HG03045 (cell line): ENCODE results near the gene RBM24.
"Not testable (repeated sequence)": the region's sequence is repeated elsewhere in the genome, so short reads cannot be mapped to it uniquely, and the experiment has no call there.

Experiments
- ATAC-seq: cut with Tn5 transposase; IDR thresholded peaks from one replicate; pipeline ENCODE4 v1.9.1; 2021; ENCODE audit warnings: mild to moderate bottlenecking, moderate library complexity; ENCODE audit not compliant: unreplicated experiment

RBM24 gene

DNA sequence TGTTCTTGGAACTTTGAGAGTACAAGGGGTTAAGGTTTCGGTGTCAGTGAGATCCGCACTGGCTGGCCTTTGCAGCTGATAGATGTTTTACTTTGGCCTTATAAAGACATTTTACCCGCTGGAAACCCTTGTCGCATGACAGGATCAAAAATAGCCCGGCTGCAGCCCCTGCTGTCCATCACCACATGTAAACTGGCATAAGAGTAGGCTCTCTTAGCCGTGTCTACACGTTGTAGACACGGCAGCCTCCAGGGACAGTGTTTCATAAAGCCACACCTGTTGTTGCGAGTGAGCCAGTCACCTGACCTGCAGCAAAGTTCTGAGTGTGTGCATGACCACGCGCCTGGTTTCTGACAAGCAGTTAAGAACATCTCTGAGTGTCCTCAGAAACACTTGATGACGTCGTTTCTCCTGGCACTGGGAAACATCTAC is 8.5 kb downstream of the RBM24 start:
- ATAC-seq, result no peak

DNA sequence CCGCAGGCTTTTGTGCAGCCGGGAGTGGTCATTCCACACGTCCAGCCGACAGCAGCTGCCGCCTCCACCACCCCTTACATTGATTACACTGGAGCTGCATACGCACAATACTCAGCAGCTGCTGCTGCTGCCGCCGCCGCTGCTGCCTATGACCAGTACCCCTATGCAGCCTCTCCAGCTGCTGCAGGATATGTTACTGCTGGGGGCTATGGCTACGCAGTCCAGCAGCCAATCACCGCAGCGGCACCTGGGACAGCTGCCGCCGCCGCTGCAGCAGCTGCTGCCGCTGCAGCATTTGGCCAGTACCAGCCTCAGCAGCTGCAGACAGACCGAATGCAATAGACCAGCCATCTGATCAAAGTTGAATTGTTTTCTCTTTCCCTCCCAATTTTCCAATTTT is 10.6 kb downstream of the RBM24 start:
- ATAC-seq, result no peak

DNA sequence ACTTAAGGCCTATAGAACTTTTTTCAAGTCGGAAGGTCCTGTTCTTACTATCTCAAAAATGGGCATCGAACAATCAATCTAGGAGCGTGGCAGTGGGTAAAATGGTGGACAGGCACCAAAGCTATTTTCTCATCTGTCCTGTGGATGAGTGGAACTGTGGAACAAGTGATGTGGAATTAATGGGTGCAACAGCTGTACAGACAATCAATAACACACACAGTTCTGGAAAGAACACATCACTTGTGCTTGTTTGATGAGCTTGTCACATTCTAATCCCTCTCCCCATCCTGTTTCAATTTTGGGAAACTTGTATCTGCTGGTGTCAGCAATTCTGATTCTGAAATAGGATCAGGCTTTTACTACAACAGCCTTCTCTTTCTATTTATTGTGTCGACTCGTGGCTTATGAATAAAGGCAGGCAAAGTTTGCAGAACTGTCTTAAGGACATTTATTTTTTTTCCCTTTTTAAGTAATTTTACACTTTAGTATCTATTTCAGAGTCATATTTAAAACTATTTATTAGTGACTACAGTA is 11.5 kb downstream of the RBM24 start:
- ATAC-seq, result no peak

DNA sequence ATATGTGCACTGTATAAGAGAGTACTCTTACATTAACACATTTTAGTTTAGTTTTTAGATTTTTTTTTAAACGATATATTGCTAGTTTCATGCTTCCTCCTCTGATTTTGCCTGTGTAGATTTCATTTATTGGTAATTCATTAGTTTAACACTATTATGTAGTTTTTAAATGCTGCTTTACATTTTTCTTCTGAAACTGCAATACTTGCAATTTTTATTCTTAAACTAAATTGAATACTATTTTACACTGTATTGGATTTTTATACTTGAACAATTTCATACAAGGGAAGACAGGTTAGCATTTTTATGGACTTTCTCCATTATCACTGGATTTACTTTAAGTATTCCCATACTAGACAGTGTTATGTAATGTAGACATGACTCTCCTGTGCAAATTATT is 12.2 kb downstream of the RBM24 start:
- no peak for ATAC-seq

DNA sequence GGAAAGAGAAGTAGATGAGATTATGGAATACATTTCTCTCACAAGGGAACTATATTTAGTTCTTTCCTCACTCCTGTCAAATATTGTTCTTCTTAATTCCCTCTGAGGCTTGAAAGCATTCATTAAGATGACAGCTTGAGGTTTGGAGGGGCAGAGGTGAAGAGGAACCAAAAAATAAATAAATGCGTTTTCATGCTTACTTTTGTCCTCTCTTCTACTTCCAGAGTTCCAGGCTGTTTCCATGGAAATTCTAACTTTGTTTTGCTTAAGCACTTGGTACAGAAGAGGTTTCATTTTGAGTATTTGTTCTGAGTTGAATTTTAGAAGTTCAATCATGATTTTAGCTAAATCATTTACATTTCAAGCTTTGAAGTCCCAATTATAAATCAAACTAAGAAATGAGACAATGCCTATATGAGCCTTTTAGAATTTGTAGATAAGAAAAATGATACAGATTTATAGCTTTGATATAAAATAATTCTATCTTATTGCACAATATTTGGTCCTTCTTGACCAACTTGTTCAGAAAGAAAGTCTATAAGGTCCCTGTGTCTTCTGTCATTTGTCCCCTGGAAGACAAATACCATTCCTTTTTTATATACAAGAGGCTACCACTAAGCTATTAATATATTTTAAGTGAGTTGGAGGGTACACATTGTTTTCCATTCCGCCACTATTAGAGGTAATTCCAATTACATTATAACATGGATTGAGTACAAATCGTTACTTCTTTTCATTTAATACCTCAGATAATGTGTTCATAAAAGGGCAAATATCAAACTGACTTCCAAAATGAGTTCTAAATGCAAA is 16.3 kb downstream of the RBM24 start:
- no peak for ATAC-seq

DNA sequence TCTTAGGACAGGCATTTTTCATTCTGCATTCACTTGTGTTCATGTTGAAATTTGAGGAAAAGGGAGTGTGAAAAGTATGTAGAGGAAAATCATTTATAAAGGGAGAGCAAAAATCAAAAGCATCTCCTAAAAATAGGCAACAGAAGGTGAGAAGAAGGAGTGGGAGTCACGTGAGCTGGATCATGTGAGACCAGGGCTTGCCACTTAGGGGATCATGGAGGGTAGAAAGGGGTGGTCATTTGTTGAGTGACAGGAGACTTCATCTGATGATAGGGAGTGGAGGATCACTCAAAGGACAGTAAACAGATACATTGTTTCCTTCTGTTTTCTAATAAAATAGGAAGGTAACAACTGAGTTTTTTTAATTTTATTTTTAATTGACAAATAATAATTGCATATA is 17.1 kb downstream of the RBM24 start:
- ATAC-seq, result no peak

DNA sequence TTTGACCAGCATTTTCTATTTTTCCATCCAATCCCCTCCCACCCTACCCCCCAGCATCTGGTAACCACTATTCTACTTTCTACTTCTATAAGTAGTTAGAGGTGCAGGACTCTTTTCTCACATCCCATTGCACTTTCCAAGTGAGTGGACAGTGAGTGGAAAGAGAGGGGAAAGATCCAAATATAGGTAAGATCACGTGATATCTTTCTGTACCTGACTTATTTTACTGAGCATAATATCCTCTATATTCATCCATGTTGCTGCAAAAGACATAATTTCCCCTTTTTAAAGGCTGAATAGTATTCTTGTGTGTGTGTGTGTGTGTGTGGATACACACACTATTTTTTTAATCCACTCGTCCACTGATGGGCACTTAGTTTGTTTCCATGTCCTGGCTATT is 18.1 kb downstream of the RBM24 start:
- ATAC-seq, result no peak

DNA sequence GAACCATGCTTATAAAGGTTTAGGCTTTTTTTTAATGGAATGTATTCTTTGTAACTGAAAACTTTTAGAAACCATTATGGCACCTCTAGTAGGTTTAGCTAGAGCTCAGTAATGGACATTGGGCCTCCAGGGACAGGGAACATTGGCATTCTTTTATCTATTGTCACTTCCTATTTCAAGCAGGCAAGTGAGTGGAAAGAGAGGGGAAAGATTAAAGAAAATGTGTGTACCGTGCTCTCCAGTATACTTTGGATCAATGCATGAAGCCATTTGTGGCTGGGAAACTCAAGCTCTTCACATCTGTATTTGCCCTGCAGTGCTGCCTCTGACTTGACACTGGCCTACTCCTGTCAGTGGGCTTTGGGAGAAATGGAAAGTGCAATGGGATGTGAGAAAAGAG is 18.6 kb downstream of the RBM24 start:
- no peak for ATAC-seq

DNA sequence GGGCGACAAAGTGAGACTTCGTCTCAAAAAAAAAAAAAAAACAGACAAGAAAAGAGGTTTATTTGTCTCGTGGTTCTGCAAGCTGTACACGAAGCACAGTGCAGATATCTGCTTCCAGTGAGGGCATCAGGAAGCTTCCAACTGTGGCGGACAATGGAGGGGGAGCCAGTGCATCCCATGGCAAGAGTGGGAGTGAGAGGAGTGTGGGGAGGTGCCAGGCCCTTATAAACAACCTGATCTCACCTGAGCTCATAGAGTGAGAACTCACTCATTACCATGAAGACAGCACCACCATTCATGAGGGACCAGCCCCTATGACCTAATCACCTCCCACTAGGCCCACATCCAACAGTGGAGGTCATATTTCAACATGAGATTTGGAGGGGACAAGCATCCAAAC is 19.5 kb downstream of the RBM24 start:
- ATAC-seq, result no peak

DNA sequence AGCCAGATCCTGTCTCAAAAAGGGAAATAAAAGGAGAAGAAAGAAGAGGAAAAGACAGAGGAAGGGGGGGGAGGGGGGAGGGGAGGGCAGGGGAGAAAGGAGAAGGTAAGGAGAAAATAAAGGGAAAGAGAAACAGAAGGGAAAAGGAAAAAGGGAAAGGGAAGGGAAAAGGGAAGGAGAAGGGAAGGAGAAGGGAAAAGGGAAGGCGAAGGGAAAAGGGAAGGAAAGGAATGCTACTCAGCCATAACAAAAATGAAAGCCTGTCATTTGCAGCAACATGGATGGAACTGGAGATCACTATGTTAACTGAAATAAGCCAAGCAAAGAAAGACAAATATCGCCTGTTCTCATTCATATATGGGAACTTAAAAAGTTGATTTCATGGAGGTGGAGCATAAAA is 22.3 kb downstream of the RBM24 start:
- ATAC-seq, result no peak

DNA sequence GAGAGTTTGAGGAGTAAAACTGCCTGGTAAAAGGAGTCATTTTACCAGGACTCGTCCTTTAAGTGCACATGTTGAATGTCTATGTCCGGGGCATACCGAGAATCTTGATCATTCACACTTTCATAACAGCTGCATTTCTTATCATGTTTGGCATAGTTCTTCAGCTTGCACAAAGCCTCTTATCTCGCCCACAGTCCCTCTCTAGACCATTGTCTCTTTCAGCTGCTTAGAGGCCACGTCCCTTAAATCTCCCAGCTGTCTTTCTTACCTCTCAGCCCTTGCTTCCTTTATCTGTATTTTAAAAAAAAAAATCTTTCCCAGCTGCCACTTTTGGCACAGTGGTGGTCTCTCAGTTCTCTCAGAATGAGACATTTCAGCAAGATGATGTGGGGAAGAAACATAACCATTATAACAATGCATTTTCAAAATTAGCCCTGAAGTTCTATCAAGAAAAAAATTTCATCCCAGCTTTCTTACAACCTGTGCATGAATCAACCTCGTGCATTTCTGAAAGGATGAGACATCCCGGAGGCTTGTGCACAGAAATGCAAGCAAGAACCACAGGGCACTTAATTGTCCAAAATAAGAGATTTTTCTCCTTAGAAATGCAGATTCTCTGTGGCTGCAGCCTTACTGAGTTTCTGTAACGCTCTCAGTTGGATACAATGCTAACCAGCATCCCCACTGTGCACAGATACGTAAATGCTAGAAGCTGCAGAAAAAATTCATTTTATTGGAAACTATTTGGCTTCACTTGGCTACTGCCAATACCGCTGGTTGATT is 24.2 kb downstream of the RBM24 start:
- no peak for ATAC-seq

DNA sequence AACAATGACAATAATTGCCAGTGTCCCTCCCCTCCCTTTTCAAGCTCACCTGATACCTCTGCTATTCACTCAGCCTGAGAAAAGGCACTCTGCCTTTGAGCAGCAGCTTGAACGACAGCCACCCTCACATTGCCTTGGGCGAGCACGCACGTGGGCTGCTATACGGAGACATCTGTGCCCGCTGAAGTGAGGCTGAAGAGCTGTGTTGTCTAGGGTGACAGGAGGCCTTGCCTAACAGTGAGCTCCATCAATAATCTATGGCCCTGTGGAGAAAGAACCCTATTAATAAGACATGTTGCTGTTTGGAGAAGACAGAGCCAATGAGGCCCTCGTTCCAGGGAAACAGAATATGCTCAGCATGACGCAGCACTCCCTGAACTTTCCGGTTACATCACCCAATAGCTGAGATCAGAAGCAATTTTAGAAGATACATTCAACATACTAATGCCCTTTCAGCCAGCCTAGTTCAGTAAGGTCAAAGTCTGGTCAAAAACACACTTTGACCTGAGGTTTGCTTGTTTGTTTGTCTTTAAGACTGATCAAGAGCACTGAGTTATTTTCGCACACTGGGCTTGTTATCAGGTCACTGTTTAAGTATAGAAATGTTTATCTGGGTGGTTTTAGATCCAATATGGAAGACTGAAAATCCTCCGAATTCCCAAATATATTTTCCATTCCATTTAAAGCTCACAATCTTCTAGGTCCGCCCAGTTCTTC is 30.6 kb downstream of the RBM24 start:
- ATAC-seq, result no peak

DNA sequence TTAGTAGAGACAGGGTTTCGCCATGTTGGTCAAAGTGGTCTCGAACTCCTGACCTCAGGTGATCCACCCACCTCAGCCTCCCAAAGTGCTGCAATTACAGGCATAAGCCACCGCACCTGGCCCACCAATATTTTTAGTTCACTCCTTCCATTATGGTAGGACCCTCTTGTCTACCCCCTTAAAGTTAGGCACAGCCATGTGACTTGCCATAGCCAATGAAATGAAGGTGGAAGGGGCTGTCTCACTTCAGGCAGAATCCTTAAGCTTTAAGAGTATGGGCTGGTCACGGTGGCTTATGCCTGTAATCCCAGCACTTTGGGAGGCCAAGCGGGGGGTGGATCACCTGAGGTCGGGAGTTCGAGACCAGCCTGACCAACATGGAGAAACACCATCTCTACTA is 32.1 kb downstream of the RBM24 start:
- ATAC-seq, result not testable (repeated sequence)

DNA sequence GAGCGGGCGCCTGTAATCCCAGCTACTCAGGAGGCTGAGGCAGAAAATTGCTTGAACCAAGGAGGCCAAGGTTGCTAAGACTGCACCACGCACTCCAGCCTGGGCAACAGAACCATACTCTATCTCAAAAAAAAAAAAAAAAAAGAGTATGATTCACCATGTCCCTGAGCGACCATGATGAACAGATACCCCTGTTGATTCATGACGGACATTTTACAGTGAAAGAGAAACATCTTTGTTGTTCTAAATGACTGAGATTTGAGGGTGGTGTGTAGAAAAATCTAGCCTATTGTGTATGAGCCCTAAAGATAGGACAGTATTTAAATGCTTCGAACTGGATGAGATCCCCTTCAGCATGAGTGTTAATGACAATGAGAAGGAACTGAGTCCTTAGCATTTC is 32.8 kb downstream of the RBM24 start:
- ATAC-seq, result no peak

DNA sequence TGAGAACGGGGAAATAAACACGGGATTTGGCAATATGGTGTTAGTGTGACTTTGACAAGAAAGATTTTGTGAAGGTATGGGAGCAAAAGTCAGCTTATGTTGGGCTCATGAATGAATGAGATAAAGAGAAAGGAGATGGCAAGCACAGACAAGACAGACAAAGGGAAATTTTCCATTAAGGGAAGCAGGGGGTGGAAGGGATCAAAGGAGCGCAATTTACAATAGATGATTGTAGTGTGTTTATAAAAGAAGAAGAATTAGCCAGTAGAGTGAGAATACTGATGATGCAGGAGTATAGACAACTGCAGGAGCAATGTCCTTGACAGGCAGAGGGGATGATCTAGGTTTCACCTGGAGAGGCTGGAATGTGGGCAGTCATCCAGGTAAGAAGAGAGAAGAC is 34.1 kb downstream of the RBM24 start:
- no peak for ATAC-seq

DNA sequence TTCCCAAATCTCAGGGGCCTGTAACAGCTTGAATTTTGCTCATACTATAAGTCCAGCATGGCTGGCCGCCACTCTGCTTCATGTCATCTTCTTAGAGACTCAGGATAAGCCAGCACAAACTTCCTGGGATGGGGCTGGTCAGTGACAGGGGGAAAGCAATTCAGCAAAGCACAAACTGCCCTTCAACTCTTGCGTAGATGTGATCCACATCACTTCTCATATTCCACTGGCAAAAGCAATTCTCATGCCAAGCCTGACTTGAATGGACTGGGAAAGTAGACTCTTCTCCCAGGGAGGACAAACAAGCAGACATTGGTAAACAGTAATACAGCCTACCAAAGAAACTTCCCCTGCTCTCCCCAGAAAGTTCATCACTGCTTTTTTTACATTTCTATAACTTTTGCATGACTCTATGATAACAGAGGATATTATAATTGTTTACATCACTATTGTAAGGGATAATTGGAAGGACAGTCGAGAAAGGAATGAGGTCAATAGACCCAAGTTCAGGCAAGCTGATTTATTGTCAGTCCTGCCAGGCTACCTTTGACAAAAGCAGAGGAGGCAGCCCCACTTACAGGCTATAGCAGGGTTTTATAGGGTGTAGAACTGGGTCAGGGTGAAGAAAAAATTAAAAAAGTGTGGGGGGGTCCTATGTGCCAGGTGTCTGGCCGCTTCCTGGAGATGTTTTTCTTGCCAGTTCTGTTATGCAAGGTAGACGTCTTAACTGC is 37.4 kb downstream of the RBM24 start:
- ATAC-seq, result no peak

DNA sequence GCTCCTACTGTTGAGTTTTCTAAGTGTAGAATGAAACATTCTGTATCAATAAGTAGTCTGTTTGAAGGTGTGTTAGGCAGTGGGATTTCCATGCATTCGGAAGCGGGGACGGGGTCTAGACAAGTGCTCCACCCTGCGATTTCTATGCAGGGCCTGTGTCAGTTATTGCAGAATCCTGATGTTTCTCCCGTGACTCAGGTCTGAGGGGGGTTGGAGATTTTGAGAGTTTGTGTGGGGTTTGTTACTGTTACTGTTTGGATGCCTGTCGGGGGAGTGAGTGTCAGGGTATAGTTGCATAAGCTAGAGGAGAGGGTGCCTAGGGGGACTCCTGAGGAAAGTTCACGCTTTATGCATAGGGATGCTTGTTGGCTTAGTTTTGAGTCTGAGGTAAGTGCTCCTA is 39.1 kb downstream of the RBM24 start:
- ATAC-seq, result not testable (repeated sequence)

DNA sequence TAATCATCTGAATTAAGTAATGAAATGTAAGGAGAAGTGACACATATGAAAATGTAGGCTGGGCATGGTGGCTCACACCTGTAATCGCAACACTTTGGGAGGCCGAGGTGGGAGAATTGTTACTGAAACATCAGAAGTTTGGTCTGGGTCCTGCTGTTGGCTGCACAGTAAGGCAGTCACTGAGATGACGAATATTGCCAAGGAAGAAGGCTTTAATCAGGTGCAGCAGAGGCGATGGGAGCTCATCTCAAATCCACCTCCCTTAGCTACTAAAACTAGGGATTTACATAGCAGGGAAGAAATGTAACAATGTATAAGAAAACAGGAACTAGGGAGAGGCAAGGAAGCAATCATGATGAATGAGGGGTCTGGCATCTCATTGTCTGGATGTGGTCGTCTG is 50.1 kb downstream of the RBM24 start:
- ATAC-seq, result no peak

DNA sequence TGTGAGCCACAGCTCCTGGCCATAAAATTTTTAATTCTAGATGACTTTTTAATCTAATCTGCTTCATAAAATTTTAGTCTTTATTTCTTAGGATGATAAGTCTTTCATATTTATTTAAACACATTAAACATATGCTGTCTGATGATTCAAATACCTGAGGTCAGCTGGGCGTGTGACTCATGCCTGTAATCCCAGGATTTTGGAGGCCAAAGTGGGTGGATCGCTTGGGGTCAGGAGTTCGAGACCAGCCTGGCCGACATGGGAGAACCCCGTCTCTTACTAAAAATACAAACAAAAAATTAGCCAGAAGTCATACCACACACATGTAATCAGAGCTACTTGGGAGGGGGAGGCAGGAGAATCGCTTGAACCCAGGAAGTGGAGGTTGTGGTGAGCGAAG is 53.1 kb downstream of the RBM24 start:
- ATAC-seq, result no peak

DNA sequence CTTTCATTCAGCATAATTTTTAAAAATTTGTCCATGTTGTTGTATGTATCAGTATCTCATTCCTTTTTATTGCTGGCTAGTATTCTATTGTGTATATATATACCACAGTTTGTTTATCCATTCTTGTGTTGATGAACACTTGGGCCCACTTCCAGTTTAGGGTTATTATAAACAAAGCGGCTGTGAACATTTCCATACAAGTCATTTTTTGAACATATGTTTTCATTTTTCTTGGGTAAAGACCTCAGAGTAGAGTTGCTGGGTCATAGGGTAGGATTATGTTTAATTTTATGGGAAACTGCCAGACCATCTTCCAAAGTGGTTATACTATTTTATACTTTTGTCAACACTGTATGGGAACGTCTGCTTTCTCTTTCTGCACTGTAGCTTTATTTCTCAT is 55.3 kb downstream of the RBM24 start:
- ATAC-seq, result no peak

DNA sequence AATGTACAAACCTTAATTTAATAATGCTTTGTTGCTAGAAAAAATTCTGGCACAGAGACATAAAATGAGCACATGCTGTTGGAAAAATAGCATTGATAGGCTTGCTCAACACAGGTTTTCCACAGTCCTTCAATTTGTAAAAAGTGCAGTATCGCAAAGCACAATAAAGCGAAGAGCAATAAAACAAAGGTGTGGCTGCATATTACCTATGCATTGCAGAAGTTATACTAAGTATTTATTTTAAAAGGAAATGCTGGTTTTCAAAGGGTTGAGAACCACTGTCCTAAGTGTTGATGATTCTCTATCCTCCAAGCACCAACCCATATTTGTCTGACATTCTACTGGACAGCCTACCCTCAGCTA is 58.1 kb downstream of the RBM24 start:
- ATAC-seq, result no peak
